ENCODE data around the gene KLF15.

- TF ChIP-seq CTCF (IDR thresholded peaks at IDR 0.05) (no peak), EP300 (IDR thresholded peaks at IDR 0.05) (no peak), POLR2A (IDR thresholded peaks at IDR 0.05) (no peak)
Observed at GRCh38 chr3:126337980-126338651, 19.1 kb downstream of the KLF15 start.
